OCI-M2 (cell line): ENCODE measurements around the gene POFUT2.

ENCODE experiments used
- DNase-seq: peaks from one replicate; lab custom pipeline; 2025; ENCODE audit not compliant: unreplicated experiment; lab: John Stamatoyannopoulos, UW

The POFUT2 gene

GRCh38 chr21:45299026-45299863 is 11.6 kb upstream of the POFUT2 start:
- no peak for DNase-seq

GRCh38 chr21:45297869-45298268 is 10.2 kb upstream of the POFUT2 start:
- DNase-seq: no peak

- DNase-seq: no peak
Observed at GRCh38 chr21:45297329-45297728, 9.6 kb upstream of the POFUT2 start.

- no peak for DNase-seq
Observed at GRCh38 chr21:45296638-45297037, 8.9 kb upstream of the POFUT2 start.

- no peak for DNase-seq
Observed at GRCh38 chr21:45295576-45296365, 8.1 kb upstream of the POFUT2 start.

- no peak for DNase-seq
Observed at GRCh38 chr21:45294509-45295291, 7.0 kb upstream of the POFUT2 start.

- no peak for DNase-seq
Observed at GRCh38 chr21:45293726-45294401, 6.2 kb upstream of the POFUT2 start.

- no peak for DNase-seq
Observed at GRCh38 chr21:45293220-45293725, 5.6 kb upstream of the POFUT2 start.

- peak; percentile 35 for DNase-seq
Observed at GRCh38 chr21:45292399-45293219, 4.9 kb upstream of the POFUT2 start.

GRCh38 chr21:45291613-45292398 is 4.1 kb upstream of the POFUT2 start:
- DNase-seq: no peak

- DNase-seq: no peak
Observed at GRCh38 chr21:45290948-45291612, 3.4 kb upstream of the POFUT2 start.

GRCh38 chr21:45289655-45290515 is 2.2 kb upstream of the POFUT2 start:
- no peak for DNase-seq

- no peak for DNase-seq
Observed at GRCh38 chr21:45289134-45289533, 1.4 kb upstream of the POFUT2 start.

- DNase-seq: no peak
Observed at GRCh38 chr21:45288441-45288841, 746 bp upstream of the POFUT2 start.

- DNase-seq: no peak
Observed at GRCh38 chr21:45286671-45287437, 841 bp downstream of the POFUT2 start.

- no peak for DNase-seq
Observed at GRCh38 chr21:45285266-45285931, 2.3 kb downstream of the POFUT2 start.

GRCh38 chr21:45284456-45284741 is 3.3 kb downstream of the POFUT2 start:
- DNase-seq: no peak
